A549 treated with DMSO at 1 μM for 4 hours (cell line): ENCODE measurements around the gene CALHM1. TPM values are rescaled to one million over a fixed set of nuclear protein-coding genes. Genes with fewer than 3 reads are reported as not detected.

Source experiments
- total RNA-seq: library from RNA; stranded (reverse); fragments of 200-300 nt; extraction: Qiagen RNA extraction; gene quantifications from 5 replicates; pipeline ENCODE4 v1.2.3, GENCODE V29; 2022; ENCODE audit warnings: low read depth

The CALHM1 gene
- total RNA-seq = not detected in 5 replicates

GRCh38 chr10:103458720-103459119 lies at the start of gene CALHM1:
CALHM1 (minus strand) TSS chr10:103458900; CDS start chr10:103458751, 149 bp downstream.

GRCh38 chr10:103493362-103493915 lies 34.7 kb upstream of the CALHM1 start, which contains the start of gene NEURL1:
NEURL1 (plus strand) TSS chr10:103493705; CDS start chr10:103494388, 683 bp downstream.

GRCh38 chr10:103479135-103479534 lies 20.4 kb upstream of the CALHM1 start, which contains the start of gene CALHM3:
CALHM3 (minus strand) TSS chr10:103479240; CDS start chr10:103479032, 208 bp downstream.

GRCh38 chr10:103451831-103452505 lies 6.7 kb downstream of the CALHM1 start, which contains the start of gene CALHM2:
CALHM2 (minus strand) TSS chr10:103452370; CDS start chr10:103449941, 2,429 bp downstream.

Other genes with a start within 250 kb of the CALHM1 start
- gene RPEL1, start 213.0 kb downstream of the CALHM1 start, total RNA-seq = 0.03 TPM in 1 of 5 replicates, not detected in the others
- gene INA, start 181.8 kb downstream of the CALHM1 start, total RNA-seq = 19.4 to 32.1 TPM (median 28.1 TPM) in 5 replicates
- gene PCGF6, start 107.8 kb downstream of the CALHM1 start, total RNA-seq = 11.1 to 13.1 TPM (median 12.3 TPM) in 5 replicates
- 3.0 to 4.5 TPM (median 4.3 TPM) in 5 replicates for gene TAF5, start 90.9 kb downstream of the CALHM1 start, total RNA-seq
- gene ATP5MK, start 62.4 kb downstream of the CALHM1 start, total RNA-seq = 444 to 600 TPM (median 518 TPM) in 5 replicates
- 35.8 to 45.3 TPM (median 43.9 TPM) in 5 replicates for gene PDCD11, start 62.3 kb downstream of the CALHM1 start, total RNA-seq
- 4.7 to 6.1 TPM (median 5.3 TPM) in 5 replicates for gene CALHM2, start 6.5 kb downstream of the CALHM1 start, total RNA-seq
- gene CALHM3, start 20.3 kb upstream of the CALHM1 start, total RNA-seq = 0.30 to 0.53 TPM (median 0.45 TPM) in 5 replicates
- gene NEURL1, start 34.8 kb upstream of the CALHM1 start, total RNA-seq = 0.20 to 0.43 TPM (median 0.31 TPM) in 5 replicates